Fibroblast of pulmonary artery (primary cell): ENCODE data around the gene FGL2.

Source experiments
- DNase-seq: peaks from one replicate; pipeline ENCODE4 v3.0.0-alpha.2; 2010; ENCODE audit warnings: low read depth
- H3K4me3 ChIP-seq: replicated peaks from 2 replicates; pipeline ENCODE4 v1.5.1; 2011; ENCODE audit warnings: low read depth, mild to moderate bottlenecking, control low read depth, low read length, moderate library complexity
- TF ChIP-seq, protein P1 (sequence below): IDR thresholded peaks from 2 replicates; pipeline ENCODE4 v1.5.1; 2011; ENCODE audit warnings: mild to moderate bottlenecking, control low read depth, low read length, inconsistent platforms; ENCODE audit errors: missing control alignments

FGL2 gene

DNA sequence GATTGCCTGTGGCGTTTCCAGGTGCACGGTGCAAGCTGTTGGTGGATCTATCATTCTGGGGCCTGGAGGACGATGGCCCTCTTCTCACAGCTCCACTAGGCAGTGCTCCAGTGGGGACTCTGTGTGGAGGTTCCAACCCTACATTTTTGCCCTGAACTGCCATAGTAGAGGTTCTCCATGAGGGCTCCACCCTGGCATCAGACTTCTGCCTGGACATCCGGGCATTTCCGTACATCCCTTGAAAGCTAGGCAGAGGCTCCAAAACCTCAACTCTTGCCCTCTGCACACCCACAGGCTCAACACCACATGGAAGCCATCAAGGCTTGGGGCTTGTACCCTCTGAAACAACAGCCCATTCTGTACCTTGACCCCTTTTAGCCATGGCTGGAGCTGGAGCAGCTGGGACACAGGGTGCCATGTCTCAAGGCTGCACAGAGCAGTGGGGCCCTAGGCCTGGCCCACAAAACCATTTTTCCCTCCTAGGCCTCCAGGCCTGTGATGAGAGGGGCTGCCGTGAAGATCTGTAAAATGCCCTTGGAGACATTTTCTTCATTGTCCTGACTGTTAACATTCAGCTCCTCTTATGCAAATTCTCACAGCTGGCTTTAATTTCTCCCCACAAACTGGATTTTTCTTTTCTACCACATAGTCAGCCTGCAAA, 10.0 kb upstream of the FGL2 start:
- TF ChIP-seq, protein P1, sequence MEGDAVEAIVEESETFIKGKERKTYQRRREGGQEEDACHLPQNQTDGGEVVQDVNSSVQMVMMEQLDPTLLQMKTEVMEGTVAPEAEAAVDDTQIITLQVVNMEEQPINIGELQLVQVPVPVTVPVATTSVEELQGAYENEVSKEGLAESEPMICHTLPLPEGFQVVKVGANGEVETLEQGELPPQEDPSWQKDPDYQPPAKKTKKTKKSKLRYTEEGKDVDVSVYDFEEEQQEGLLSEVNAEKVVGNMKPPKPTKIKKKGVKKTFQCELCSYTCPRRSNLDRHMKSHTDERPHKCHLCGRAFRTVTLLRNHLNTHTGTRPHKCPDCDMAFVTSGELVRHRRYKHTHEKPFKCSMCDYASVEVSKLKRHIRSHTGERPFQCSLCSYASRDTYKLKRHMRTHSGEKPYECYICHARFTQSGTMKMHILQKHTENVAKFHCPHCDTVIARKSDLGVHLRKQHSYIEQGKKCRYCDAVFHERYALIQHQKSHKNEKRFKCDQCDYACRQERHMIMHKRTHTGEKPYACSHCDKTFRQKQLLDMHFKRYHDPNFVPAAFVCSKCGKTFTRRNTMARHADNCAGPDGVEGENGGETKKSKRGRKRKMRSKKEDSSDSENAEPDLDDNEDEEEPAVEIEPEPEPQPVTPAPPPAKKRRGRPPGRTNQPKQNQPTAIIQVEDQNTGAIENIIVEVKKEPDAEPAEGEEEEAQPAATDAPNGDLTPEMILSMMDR: no peak
- DNase-seq: no peak
- no peak overlapping the region for H3K4me3 ChIP-seq

DNA sequence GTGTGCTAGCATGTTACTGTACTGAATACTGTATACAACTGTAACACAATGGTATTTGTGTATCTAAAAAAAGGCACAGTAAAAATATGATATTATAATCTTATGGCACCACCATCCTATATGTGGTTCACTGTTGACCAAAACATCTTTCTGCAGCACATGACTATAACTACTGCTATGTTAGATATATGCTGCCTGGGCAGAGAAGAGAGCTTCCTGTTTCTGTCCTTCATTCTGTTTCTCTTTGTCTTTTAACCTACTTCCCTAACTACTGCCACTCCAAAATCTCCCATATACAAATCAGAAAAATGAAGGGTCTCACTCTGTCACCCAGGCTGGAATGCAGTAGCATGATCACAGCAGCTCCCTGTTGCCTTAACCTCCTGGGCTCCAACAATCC, 8.8 kb upstream of the FGL2 start:
- TF ChIP-seq, protein P1: no peak

DNA sequence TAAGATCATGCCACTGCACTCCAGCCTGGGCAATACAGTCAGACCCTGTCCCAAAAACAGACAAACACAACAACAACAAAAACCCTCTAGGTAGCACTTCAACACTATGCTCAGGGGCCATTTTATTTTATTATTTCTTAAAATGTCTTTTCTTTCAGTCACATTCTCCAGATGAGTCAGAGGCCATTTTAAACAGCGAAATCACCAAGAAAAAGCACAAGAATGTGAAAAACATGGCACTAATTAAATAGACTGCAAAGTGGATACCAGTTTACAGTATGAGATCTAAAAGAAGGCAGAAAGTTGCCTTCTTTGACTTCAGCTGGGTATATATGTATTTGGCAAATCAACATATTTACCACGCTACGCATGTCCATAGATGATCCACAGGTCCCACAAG, 6.1 kb upstream of the FGL2 start:
- no peak for DNase-seq
- H3K4me3 ChIP-seq: no peak overlapping the region

More for the DNA sequence above, 8.8 kb upstream of the FGL2 start:
- H3K4me3 ChIP-seq: no peak overlapping the region
- DNase-seq: no peak

DNA sequence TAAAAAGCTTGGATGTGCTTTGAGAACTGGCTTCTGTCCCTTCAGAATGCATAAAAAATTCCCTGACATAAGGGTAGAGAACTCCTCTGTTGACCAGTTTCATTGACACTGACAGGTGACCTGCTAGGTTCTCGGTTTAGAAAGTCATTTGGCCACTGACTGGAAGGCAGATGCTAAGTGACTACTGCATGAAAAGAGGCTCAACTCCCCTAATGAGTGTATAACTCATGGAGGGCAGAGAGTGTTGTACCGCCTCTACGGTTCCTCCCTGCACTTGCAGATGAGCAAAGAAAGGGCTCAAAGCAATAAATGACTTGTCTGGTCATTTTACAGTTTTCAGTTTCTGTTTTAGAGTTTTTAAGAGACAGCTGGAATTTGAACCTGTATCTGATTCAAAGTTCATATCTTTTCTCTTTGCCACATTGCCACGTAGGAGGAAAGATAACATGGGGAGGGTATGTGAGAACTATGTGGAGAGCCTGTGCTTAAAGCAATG, 2.9 kb upstream of the FGL2 start:
- TF ChIP-seq, protein P1: no peak
- DNase-seq: no peak
- H3K4me3 ChIP-seq: no peak overlapping the region

More for the DNA sequence above, 6.1 kb upstream of the FGL2 start:
- TF ChIP-seq, protein P1: no peak

DNA sequence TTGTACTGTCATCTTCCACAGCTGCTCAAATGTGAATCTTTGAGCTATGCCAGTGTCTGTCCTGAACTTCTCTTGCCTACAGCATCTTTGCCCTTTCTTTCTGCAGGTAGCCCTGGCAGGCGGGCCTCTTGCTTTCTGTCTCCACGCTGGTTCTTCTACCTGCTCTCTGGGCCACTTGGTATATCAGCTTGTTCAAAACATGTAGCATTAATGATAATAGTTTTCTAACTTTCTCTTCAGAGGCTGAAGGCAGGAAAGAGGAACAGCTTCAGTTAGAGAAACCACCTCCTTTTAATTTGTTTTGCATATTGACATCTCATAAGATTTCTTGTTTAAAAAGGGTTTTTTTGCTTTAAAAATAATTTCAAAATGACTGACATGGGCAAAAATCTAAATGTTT, 923 bp upstream of the FGL2 start:
- TF ChIP-seq, protein P1: no peak
- no peak for DNase-seq
- H3K4me3 ChIP-seq: no peak overlapping the region

DNA sequence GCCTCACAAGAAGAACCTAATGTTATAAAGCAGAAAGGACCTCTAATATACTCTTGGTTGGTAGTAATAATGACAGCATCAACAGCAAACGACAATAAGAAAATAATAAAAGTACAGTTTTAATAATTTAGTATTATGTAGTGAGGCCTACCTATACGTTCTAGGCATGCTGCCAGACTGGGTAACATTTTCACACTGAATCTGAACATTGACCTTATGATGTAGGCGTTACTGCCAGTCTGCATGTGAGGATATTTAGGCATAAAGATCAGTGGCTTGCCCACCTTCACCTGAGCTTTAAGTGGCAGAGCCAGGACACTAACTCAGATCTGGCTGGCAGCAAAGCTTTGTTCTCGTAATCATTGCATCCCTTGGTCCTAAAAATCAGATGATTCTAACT, 2.5 kb downstream of the FGL2 start:
- TF ChIP-seq, protein P1: no peak
- DNase-seq: no peak
- no peak overlapping the region for H3K4me3 ChIP-seq
